NCI-H1417 (cell line): ENCODE data around the gene HBA2.
"Not testable (repeated sequence)": the region's sequence is repeated elsewhere in the genome, so short reads cannot be mapped to it uniquely, and the experiment has no call there.

Source experiments
- DNase-seq, 3 experiments: peaks; one replicate each; lab custom pipeline; 2025; lab: John Stamatoyannopoulos, UW

Gene HBA2

DNA sequence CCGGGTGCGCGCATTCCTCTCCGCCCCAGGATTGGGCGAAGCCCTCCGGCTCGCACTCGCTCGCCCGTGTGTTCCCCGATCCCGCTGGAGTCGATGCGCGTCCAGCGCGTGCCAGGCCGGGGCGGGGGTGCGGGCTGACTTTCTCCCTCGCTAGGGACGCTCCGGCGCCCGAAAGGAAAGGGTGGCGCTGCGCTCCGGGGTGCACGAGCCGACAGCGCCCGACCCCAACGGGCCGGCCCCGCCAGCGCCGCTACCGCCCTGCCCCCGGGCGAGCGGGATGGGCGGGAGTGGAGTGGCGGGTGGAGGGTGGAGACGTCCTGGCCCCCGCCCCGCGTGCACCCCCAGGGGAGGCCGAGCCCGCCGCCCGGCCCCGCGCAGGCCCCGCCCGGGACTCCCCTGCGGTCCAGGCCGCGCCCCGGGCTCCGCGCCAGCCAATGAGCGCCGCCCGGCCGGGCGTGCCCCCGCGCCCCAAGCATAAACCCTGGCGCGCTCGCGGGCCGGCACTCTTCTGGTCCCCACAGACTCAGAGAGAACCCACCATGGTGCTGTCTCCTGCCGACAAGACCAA, at the start of gene HBA2:
HBA2 (plus strand) TSS at position 503 of the 568 bp plus-strand sequence; CDS start at position 540, 37 bp downstream.
- DNase-seq, result not testable (repeated sequence)

- DNase-seq, result not testable (repeated sequence)
Observed at GRCh38 chr16:123558-124350, 48.9 kb upstream of the HBA2 start.

DNA sequence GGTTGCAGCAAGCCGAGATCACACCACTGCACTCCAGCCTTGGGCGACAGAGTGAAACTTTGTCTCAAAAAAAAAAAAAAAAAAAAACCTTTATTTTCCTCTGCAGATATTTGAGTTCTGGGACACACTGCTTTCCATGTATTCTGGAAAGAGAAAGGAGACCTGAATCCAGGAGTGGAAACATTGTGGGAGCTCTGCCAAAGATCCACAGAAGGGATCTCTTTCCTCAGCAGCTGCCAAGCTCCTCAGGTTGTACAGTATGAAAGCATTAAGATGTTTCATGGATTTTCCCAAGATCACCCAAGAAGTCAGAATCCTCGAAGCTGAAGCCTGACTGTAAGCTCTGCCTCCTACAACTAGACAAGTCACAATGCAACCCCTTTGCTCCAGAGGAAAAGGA, 47.7 kb upstream of the HBA2 start:
- no peak for DNase-seq

DNA sequence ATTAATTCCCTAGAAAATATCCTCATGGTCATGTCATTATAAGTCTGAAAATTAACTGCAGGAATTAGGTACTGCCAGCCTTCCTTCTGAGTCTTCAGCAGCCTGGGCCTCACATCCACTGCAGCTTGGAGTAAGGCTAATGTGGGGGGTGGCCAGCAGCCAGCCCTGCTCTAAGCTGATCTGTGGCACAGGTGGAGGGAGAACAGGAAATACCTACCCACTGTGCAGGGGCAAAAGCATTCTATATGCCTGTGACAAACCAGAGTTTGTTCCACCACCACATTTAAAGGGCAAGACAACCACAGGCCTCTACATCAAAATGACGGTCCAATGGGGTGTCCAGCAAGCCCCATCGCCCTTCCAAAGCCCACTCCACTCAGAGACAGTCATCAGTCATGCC, 43.6 kb upstream of the HBA2 start:
- DNase-seq, result no peak

GRCh38 chr16:130533-131173, 42.0 kb upstream of the HBA2 start:
- no peak for DNase-seq

- DNase-seq, result no peak
Observed at GRCh38 chr16:132120-132519, 40.6 kb upstream of the HBA2 start.

DNA sequence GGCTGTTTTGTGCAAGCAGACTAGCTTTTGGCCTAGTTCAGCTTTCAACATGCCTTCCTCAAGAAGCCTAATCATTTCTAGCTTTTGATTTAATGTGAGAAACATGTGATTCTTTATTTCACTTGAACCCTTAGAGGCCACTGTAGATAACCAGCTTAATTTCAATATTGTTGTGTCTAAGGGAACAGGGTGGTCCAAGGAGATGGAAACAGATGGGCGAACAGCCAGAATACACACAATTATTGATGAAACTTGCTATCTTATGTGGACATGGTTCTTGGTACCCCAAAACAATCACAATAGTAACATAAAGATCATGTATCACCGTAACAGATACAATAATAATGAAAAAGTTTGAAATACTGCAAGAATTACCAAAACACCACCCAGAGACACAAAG, 39.0 kb upstream of the HBA2 start:
- no peak for DNase-seq

- peak in 2 of 3 experiments; percentile 21 to 28 for DNase-seq
Observed at GRCh38 chr16:138049-138417, 34.6 kb upstream of the HBA2 start.

DNA sequence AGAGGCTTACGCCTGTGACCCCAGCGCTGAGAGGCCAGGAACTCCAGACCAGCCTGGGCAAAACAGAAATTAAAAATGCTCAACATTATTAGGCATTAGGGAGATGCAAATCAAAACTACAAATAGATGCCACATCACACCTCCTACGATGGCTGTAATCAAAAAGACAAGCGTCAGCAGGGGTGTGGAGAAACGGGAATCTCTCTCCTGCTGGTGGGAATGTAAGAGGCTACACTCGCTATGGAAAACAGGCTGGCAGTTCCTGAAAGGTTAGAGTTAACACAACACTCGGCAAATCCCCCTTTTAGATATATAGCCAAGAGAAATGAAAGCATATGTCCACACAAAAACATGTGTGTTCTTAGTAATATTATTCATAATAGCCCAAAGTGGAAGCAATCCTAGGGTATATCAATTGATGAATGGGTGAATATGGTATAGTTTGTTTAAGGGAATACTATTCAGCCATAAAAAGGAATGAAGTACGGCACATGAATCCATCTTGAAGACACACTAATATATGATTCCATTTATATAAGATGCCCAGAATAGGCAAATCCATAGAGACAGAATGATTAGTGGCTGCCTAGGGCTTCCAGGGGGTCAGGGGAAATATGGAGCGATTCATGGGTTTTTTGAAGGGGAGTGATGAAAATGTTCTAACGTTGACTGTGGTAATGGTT, 32.4 kb upstream of the HBA2 start:
- no peak for DNase-seq

DNA sequence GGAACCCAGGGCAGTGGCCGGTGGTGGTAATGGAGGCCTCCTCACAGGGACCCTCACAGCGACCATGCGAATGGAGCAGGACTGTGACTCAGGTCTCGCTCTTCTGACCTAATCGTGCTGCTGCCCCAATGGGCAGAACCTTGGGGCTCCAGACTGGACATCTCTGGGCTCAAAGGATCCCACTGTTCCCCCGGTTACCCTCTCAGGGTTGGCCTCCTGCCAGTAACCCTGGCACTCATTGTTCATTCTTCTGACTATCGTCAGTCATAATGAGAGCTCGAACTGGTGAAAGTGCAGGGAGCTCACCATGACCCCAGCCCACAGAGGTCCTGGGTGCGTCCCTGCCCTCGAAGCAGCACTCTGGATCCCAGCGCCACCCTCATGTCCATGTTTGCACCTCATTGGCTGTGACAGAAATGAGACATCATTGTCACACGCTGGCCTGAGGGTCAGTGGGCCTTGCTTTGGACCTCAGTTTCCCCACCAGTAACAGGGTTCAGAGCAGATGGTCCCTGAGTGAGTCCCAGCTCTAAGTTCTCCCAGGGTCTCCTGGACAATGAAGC, 30.2 kb upstream of the HBA2 start:
- DNase-seq, result no peak

GRCh38 chr16:143047-143446, 29.6 kb upstream of the HBA2 start:
- DNase-seq, result no peak

DNA sequence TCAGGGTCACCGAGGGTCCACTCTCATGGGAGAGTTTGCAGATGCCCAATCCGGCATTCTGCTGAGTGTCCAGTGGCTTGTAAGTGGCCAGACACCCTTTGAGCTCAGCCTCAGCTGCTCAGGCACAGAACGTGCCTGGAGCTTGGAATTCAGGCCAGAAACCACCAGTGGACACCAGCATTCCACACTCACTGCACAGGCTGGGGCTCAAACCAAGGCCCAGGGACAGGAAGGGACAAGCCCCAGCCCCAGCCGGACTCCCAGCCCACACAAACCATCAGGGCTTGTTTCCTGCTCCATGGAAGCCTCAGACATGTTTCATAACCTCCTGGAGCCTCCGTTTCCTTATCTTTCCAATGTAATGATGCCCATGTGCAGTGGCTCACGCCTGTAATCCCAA, 29.2 kb upstream of the HBA2 start:
- DNase-seq, result no peak

- DNase-seq, result no peak
Observed at GRCh38 chr16:144797-145252, 27.9 kb upstream of the HBA2 start.

DNA sequence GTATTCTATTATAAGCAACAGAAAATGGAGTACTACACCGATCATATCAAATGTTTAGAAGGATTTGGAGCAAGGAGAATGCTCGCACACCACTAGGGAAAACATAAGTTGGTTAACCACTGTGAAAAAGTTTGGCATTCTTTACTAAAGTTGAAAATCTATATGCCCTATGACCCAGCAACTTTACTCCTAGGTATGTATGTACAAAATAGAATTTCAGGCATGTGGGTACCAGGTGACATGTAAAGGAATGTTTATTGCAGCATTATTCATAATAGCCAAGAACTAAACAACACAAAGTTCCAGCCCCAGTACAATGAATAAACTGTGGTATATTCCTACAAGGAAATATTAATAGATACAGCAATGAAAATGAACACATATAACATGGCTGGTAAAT, 26.0 kb upstream of the HBA2 start:
- no peak for DNase-seq

GRCh38 chr16:149024-149660, 23.5 kb upstream of the HBA2 start:
- DNase-seq, result peak in 2 of 3 experiments; percentile 24 to 60

GRCh38 chr16:152141-153128, 20.2 kb upstream of the HBA2 start, which contains the start of gene HBZ:
Gene HBZ, plus strand, starts transcription at chr16:152644. Its CDS starts 266 bp downstream, at chr16:152910.
- DNase-seq, result peak in 1 of 3 experiments; percentile 48

DNA sequence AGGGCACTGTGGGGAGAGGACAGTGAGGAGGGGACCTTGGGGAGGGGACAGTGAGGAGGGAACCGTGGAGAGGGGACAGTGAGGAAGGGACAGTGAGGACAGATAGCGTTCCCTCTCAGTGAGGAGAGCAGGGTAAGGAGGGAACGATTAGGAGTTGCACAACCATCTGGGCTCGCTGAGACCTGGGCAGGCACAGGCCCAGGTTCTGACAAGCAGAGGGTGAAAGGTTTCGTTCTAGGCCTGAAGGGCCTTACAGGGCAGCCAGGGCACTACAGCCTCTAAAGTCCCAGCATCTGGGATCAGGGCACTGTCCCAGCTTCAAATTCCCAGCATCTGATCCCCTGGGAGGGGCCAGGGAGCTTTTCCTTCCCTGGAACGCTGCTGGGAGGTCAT, 19.6 kb upstream of the HBA2 start:
- DNase-seq, result not testable (repeated sequence)

- DNase-seq, result not testable (repeated sequence)
Observed at GRCh38 chr16:153550-154216, 19.0 kb upstream of the HBA2 start.

- DNase-seq, result peak in 2 of 3 experiments; percentile 53 to 80
Observed at GRCh38 chr16:154217-155030, 18.3 kb upstream of the HBA2 start.
